ENCODE measurements around the gene WEE2.

DNA sequence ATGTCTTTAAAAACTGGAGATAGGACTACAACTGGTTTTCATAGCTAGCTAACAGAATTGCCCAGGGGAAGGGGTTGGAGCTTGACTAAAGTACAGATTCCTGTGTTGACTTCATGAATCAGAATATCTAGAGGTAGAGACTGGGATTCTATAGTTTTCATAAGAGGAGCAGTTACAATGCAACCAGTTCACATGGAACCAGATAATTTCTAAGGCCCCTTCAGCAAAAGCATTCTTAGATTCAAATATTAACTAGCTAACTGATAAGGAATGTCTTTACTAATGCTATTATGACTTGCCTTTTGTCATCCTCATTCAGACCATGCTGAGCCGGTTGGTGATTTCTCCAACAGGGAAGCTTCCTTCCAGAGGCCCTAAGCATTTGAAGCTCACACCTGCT is 5.7 kb downstream of the WEE2 start:
- TF ChIP-seq, protein P1, sequence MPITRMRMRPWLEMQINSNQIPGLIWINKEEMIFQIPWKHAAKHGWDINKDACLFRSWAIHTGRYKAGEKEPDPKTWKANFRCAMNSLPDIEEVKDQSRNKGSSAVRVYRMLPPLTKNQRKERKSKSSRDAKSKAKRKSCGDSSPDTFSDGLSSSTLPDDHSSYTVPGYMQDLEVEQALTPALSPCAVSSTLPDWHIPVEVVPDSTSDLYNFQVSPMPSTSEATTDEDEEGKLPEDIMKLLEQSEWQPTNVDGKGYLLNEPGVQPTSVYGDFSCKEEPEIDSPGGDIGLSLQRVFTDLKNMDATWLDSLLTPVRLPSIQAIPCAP (CRISPR knock-in tag; IDR thresholded peaks at IDR 0.05; ENCODE audit: borderline replicate concordance): no peak
- TF ChIP-seq POLR2H (tag; IDR thresholded peaks at IDR 0.05; ENCODE audit: low read depth) (no peak), ARHGAP35 (IDR thresholded peaks at IDR 0.05; ENCODE audit: partially characterized antibody) (no peak), ZBTB17 (CRISPR knock-in tag; IDR thresholded peaks at IDR 0.05) (no peak), THRAP3 (IDR thresholded peaks at IDR 0.05; ENCODE audit: borderline replicate concordance) (no peak), CBFB (CRISPR knock-in tag; IDR thresholded peaks at IDR 0.05) (no peak), E2F3 (CRISPR knock-in tag; IDR thresholded peaks at IDR 0.05) (no peak)
- TF ChIP-seq, protein P2, sequence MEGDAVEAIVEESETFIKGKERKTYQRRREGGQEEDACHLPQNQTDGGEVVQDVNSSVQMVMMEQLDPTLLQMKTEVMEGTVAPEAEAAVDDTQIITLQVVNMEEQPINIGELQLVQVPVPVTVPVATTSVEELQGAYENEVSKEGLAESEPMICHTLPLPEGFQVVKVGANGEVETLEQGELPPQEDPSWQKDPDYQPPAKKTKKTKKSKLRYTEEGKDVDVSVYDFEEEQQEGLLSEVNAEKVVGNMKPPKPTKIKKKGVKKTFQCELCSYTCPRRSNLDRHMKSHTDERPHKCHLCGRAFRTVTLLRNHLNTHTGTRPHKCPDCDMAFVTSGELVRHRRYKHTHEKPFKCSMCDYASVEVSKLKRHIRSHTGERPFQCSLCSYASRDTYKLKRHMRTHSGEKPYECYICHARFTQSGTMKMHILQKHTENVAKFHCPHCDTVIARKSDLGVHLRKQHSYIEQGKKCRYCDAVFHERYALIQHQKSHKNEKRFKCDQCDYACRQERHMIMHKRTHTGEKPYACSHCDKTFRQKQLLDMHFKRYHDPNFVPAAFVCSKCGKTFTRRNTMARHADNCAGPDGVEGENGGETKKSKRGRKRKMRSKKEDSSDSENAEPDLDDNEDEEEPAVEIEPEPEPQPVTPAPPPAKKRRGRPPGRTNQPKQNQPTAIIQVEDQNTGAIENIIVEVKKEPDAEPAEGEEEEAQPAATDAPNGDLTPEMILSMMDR (IDR thresholded peaks at IDR 0.05 in 2 of 3, conservative IDR thresholded peaks at IDR 0.05 in 1 of 3; ENCODE audit: insufficient read depth in 2 of 3, low read depth in 1 of 3, low read length in 3 of 3): no peak
- TF ChIP-seq, protein P3, sequence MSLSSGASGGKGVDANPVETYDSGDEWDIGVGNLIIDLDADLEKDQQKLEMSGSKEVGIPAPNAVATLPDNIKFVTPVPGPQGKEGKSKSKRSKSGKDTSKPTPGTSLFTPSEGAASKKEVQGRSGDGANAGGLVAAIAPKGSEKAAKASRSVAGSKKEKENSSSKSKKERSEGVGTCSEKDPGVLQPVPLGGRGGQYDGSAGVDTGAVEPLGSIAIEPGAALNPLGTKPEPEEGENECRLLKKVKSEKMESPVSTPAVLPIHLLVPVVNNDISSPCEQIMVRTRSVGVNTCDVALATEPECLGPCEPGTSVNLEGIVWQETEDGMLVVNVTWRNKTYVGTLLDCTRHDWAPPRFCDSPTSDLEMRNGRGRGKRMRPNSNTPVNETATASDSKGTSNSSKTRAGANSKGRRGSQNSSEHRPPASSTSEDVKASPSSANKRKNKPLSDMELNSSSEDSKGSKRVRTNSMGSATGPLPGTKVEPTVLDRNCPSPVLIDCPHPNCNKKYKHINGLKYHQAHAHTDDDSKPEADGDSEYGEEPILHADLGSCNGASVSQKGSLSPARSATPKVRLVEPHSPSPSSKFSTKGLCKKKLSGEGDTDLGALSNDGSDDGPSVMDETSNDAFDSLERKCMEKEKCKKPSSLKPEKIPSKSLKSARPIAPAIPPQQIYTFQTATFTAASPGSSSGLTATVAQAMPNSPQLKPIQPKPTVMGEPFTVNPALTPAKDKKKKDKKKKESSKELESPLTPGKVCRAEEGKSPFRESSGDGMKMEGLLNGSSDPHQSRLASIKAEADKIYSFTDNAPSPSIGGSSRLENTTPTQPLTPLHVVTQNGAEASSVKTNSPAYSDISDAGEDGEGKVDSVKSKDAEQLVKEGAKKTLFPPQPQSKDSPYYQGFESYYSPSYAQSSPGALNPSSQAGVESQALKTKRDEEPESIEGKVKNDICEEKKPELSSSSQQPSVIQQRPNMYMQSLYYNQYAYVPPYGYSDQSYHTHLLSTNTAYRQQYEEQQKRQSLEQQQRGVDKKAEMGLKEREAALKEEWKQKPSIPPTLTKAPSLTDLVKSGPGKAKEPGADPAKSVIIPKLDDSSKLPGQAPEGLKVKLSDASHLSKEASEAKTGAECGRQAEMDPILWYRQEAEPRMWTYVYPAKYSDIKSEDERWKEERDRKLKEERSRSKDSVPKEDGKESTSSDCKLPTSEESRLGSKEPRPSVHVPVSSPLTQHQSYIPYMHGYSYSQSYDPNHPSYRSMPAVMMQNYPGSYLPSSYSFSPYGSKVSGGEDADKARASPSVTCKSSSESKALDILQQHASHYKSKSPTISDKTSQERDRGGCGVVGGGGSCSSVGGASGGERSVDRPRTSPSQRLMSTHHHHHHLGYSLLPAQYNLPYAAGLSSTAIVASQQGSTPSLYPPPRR (CRISPR knock-in tag; IDR thresholded peaks at IDR 0.05; ENCODE audit: borderline replicate concordance): no peak

Measured in K562 (cell line).